RWPE2 (cell line): ENCODE data around the gene TCP11.

Source experiments
- ATAC-seq: fragments of 200-7000 bp; cut with Tn5 transposase; 3 replicates; pipeline ENCODE4 v1.9.1; 2021; ENCODE audit warnings: low read depth
- DNase-seq: peaks from one replicate; pipeline ENCODE4 v3.0.0-alpha.2; 2020; ENCODE audit warnings: low spot score
- H3K27ac ChIP-seq: fragments of 450-650 bp; 2 replicates; pipeline ENCODE4 v1.5.1; 2017; ENCODE audit warnings: mild to moderate bottlenecking; ENCODE audit not compliant: poor library complexity, severe bottlenecking
- H3K27me3 ChIP-seq: fragments of 250-450 bp; sonication (Bioruptor Pico); 2 replicates; pipeline ENCODE4 v1.5.1; 2021; ENCODE audit warnings: mild to moderate bottlenecking, moderate library complexity; ENCODE audit not compliant: insufficient read depth, poor library complexity, severe bottlenecking
- H3K36me3 ChIP-seq: fragments of 250-450 bp; sonication (Bioruptor Pico); 2 replicates; pipeline ENCODE4 v1.5.1; 2020; ENCODE audit warnings: low read depth, mild to moderate bottlenecking, moderate library complexity
- H3K4me1 ChIP-seq: fragments of 250-450 bp; sonication (Bioruptor Pico); 2 replicates; pipeline ENCODE4 v1.5.1; 2021; ENCODE audit warnings: mild to moderate bottlenecking, moderate library complexity; ENCODE audit not compliant: insufficient read depth, poor library complexity, severe bottlenecking
- H3K4me3 ChIP-seq: fragments of 250-450 bp; sonication (Bioruptor Pico); 2 replicates; pipeline ENCODE4 v1.5.1; 2021; ENCODE audit warnings: mild to moderate bottlenecking, moderate library complexity; ENCODE audit not compliant: severe bottlenecking
- H3K9me3 ChIP-seq: fragments of 250-450 bp; sonication (Bioruptor Pico); 2 replicates; pipeline ENCODE4 v1.5.1; 2021; ENCODE audit warnings: mild to moderate bottlenecking, moderate library complexity; ENCODE audit not compliant: severe bottlenecking
- CTCF ChIP-seq: fragments of 450-650 bp; IDR thresholded peaks from one replicate; pipeline ENCODE4 v1.5.1; 2017; ENCODE audit warnings: mild to moderate bottlenecking, moderate library complexity; ENCODE audit not compliant: poor library complexity, severe bottlenecking

TCP11 gene

GRCh38 chr6:35141007-35141655 lies at the start of gene TCP11:
Gene TCP11 (minus strand): TSS chr6:35141339. CDS start chr6:35140870, 469 bp downstream.
- Histone ChIP-seq H3K4me3 (no peak within 1 kb of the TSS), H3K27ac (no peak within 1 kb of the TSS), H3K36me3 (no peaks in the 10 kb centered on the region), H3K9me3 (no peaks in the 10 kb centered on the region), H3K27me3 (no peaks in the 10 kb centered on the region), H3K4me1 (no peaks in the 10 kb centered on the region)
- DNase-seq, result peak; percentile 53
- no peak for TF ChIP-seq CTCF
- no peak for ATAC-seq

GRCh38 chr6:35190306-35190705 lies 49.2 kb upstream of the TCP11 start:
- ATAC-seq (no peak), DNase-seq (no peak)
- H3K27ac ChIP-seq, result no peak overlapping the region
- H3K27me3 ChIP-seq, result no peaks in the 10 kb centered on the region
- no peaks in the 10 kb centered on the region for H3K36me3 ChIP-seq
- TF ChIP-seq CTCF, result no peak
- no peak overlapping the region for H3K4me3 ChIP-seq
- H3K4me1 ChIP-seq, result peaks cover 6% of the 10 kb centered on the region
- no peaks in the 10 kb centered on the region for H3K9me3 ChIP-seq

- no peak for ATAC-seq
These were observed 47.7 kb upstream of the TCP11 start for GRCh38 chr6:35188886-35189285.

GRCh38 chr6:35186571-35186970 lies 45.4 kb upstream of the TCP11 start:
- peaks cover 20% of the 10 kb centered on the region for H3K4me1 ChIP-seq
- H3K9me3 ChIP-seq, result no peaks in the 10 kb centered on the region
- no peaks in the 10 kb centered on the region for H3K36me3 ChIP-seq
- H3K27ac ChIP-seq, result no peak overlapping the region
- no peak overlapping the region for H3K4me3 ChIP-seq
- no peak for DNase-seq
- no peaks in the 10 kb centered on the region for H3K27me3 ChIP-seq
- no peak for ATAC-seq
- no peak for TF ChIP-seq CTCF

More at GRCh38 chr6:35188886-35189285, 47.7 kb upstream of the TCP11 start:
- no peak overlapping the region for H3K27ac ChIP-seq
- no peaks in the 10 kb centered on the region for H3K9me3 ChIP-seq
- no peak overlapping the region for H3K4me3 ChIP-seq
- DNase-seq, result no peak
- no peaks in the 10 kb centered on the region for H3K36me3 ChIP-seq
- peaks cover 15% of the 10 kb centered on the region for H3K4me1 ChIP-seq
- no peak for TF ChIP-seq CTCF
- H3K27me3 ChIP-seq, result no peaks in the 10 kb centered on the region

GRCh38 chr6:35185971-35186370 lies 44.8 kb upstream of the TCP11 start:
- ATAC-seq, result 0 out of 3 replicates have a peak, but pooled peaks have one; percentile 10
- Histone ChIP-seq H3K4me1 (peaks cover 26% of the 10 kb centered on the region), H3K27ac (peak overlapping the region; percentile 42), H3K9me3 (no peaks in the 10 kb centered on the region), H3K27me3 (no peaks in the 10 kb centered on the region), H3K4me3 (no peak overlapping the region), H3K36me3 (no peaks in the 10 kb centered on the region)
- DNase-seq, result no peak
- no peak for TF ChIP-seq CTCF
